Body of pancreas (tissue), 4 donors: ENCODE results near the gene DAW1. TPM values are rescaled to one million over a fixed set of nuclear protein-coding genes. Genes with fewer than 3 reads are reported as not detected.

ENCODE experiments used
- ATAC-seq: fragments of 150-250 bp; one replicate; pipeline ENCODE4 v1.9.1; 2016
- DNase-seq, 4 donors: peaks; one replicate each; pipeline ENCODE4 v3.0.0-alpha.2; 2019
- H3K27ac ChIP-seq, 4 donors: fragments of 200-600 bp; sonication (generic); 1 replicate in 3 of 4; 2 replicates in 1 of 4; pipeline versions ENCODE4 v1.5.1 to v1.6.1; 2016 to 2019; ENCODE audit warnings: mild to moderate bottlenecking in 1 of 4, mixed read lengths in 1 of 4, moderate library complexity in 1 of 4
- H3K27me3 ChIP-seq, 2 donors: fragments of 200-600 bp; sonication (generic); one replicate each; pipeline ENCODE4 v1.6.0; 2016; ENCODE audit warnings: mild to moderate bottlenecking in 1 of 2
- H3K36me3 ChIP-seq, 2 donors: fragments of 200-600 bp; sonication (generic); replicated peaks in 1 of 2; 2 replicates each; pipeline ENCODE4 v1.5.1; 2016; ENCODE audit warnings: low read depth in 2 of 2; ENCODE audit not compliant: insufficient read depth in 1 of 2
- H3K4me1 ChIP-seq: fragments of 200-600 bp; sonication (generic); one replicate; pipeline ENCODE4 v1.6.0; 2016
- H3K4me3 ChIP-seq, 2 donors: fragments of 200-600 bp; sonication (generic); 1 replicate in 1 of 2; 2 replicates in 1 of 2; pipeline ENCODE4 v1.5.1; 2016 to 2019
- H3K9me3 ChIP-seq, 3 donors: fragments of 200-600 bp; sonication (generic); 1 replicate in 2 of 3; 2 replicates in 1 of 3; pipeline ENCODE4 v1.5.1; 2016
- POLR2A ChIP-seq, 3 donors: fragments of 450-650 bp; IDR thresholded peaks; one replicate each; pipeline ENCODE4 v1.6.1; 2016; ENCODE audit warnings: antibody characterized with exemption in 3 of 3, mild to moderate bottlenecking in 2 of 3
- WGBS, 2 donors: methylation state at CpG; one replicate each; pipeline ENCODE4 v1.1.5; 2017; 5-methylcytosine and 5-hydroxymethylcytosine counted together
- intact Hi-C: fragments of 100-400 bp; cut with DNase I; formaldehyde crosslinking; loops from one replicate; pipeline ENCODE4 v1.15.1; 2023
- total RNA-seq, 2 donors: library from RNA; depleted of rRNA; stranded (reverse); fragments of >200 nt; gene quantifications; one replicate each; pipeline ENCODE4 v1.1.0, GENCODE V29; 2016
- TF ChIP-seq, protein P1 (sequence below), 7 experiments: fragments of 450-650 bp in 4 of 7; fragments of 200-600 bp in 3 of 7; sonication (generic) in 3 of 7; IDR thresholded peaks; one replicate each; pipeline ENCODE4 v1.5.1; 2016 to 2019; ENCODE audit warnings: antibody characterized with exemption in 7 of 7

Gene DAW1
- total RNA-seq, 2 donors from 2014 or later, result not detected

GRCh38 chr2:227849906-227850305 lies 21.5 kb upstream of the DAW1 start:
- 52 to 56% methylated on average over 1 of the region's 1 CpG for WGBS, 2 donors
- Histone ChIP-seq H3K36me3 (no peaks in the 10 kb centered on the region), H3K9me3 (no peaks in the 10 kb centered on the region), H3K4me3 (no peak overlapping the region), H3K27me3 (no peaks in the 10 kb centered on the region), H3K27ac (no peak overlapping the region), H3K4me1 (no peaks in the 10 kb centered on the region)
- intact Hi-C loops, result no loop called here
- ATAC-seq (no peak), DNase-seq (no peak)
- TF ChIP-seq, protein P1, sequence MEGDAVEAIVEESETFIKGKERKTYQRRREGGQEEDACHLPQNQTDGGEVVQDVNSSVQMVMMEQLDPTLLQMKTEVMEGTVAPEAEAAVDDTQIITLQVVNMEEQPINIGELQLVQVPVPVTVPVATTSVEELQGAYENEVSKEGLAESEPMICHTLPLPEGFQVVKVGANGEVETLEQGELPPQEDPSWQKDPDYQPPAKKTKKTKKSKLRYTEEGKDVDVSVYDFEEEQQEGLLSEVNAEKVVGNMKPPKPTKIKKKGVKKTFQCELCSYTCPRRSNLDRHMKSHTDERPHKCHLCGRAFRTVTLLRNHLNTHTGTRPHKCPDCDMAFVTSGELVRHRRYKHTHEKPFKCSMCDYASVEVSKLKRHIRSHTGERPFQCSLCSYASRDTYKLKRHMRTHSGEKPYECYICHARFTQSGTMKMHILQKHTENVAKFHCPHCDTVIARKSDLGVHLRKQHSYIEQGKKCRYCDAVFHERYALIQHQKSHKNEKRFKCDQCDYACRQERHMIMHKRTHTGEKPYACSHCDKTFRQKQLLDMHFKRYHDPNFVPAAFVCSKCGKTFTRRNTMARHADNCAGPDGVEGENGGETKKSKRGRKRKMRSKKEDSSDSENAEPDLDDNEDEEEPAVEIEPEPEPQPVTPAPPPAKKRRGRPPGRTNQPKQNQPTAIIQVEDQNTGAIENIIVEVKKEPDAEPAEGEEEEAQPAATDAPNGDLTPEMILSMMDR (IDR thresholded peaks at IDR 0.05), result no peak
- TF ChIP-seq POLR2A (IDR thresholded peaks at IDR 0.05), result no peak

- H3K4me3 ChIP-seq, result no peak overlapping the region
- WGBS, 2 donors, result 25 to 38% methylated on average over 3 to 4 of the region's 4 CpGs
- no peaks in the 10 kb centered on the region for H3K9me3 ChIP-seq
- H3K4me1 ChIP-seq, result no peaks in the 10 kb centered on the region
- DNase-seq, result peak in 3 of 4 donors; percentile 19 to 45 (median 22)
- no peaks in the 10 kb centered on the region for H3K36me3 ChIP-seq
- TF ChIP-seq, protein P1 (IDR thresholded peaks at IDR 0.05), result no peak
- TF ChIP-seq POLR2A (IDR thresholded peaks at IDR 0.05), result no peak
- H3K27ac ChIP-seq, result no peak overlapping the region
- peak; percentile 75 for ATAC-seq
- intact Hi-C loops, result no loop called here
- no peaks in the 10 kb centered on the region for H3K27me3 ChIP-seq
Measured at GRCh38 chr2:227853204-227853629, 18.2 kb upstream of the DAW1 start.

GRCh38 chr2:227853765-227854271 lies 17.6 kb upstream of the DAW1 start:
- no peak overlapping the region for H3K4me3 ChIP-seq
- H3K27me3 ChIP-seq, result no peaks in the 10 kb centered on the region
- no peak for DNase-seq
- peak; percentile 40 for ATAC-seq
- H3K36me3 ChIP-seq, result no peaks in the 10 kb centered on the region
- no peak overlapping the region for H3K27ac ChIP-seq
- WGBS, 2 donors, result 51 to 57% methylated on average over 6 of the region's 6 CpGs
- H3K4me1 ChIP-seq, result no peaks in the 10 kb centered on the region
- H3K9me3 ChIP-seq, result no peaks in the 10 kb centered on the region
- TF ChIP-seq POLR2A (IDR thresholded peaks at IDR 0.05), result no peak
- TF ChIP-seq, protein P1 (IDR thresholded peaks at IDR 0.05), result no peak
- intact Hi-C loops, result no loop called here

DNA sequence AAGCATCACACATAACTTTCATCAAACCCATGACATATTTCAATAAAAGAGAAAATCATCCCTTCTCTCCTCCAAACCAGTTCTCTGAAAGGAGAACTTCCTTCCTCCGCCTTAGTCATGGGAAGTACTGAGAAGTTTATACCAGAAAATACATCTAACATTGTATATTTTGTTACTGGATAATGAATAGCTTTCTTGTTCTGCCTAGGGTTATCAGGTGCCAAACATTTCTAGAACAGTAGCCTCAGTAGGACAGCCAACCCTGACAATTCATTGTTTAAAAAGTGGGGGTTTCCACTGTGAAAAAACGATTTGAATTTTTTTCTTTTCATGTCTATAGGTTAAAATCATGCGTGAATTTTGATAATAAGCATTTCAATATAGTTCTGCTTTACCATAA lies 16.0 kb upstream of the DAW1 start:
- DNase-seq, result no peak
- TF ChIP-seq POLR2A (IDR thresholded peaks at IDR 0.05), result no peak
- TF ChIP-seq, protein P1 (IDR thresholded peaks at IDR 0.05), result no peak
- no peaks in the 10 kb centered on the region for H3K4me1 ChIP-seq
- H3K4me3 ChIP-seq, result no peak overlapping the region
- H3K36me3 ChIP-seq, result no peaks in the 10 kb centered on the region
- WGBS, 2 donors, result 39 to 42% methylated on average over 3 of the region's 3 CpGs
- ATAC-seq, result no peak
- H3K27me3 ChIP-seq, result no peaks in the 10 kb centered on the region
- H3K27ac ChIP-seq, result no peak overlapping the region
- intact Hi-C loops, result no loop called here
- H3K9me3 ChIP-seq, result no peaks in the 10 kb centered on the region

- 82 to 88% methylated on average over 2 of the region's 2 CpGs for WGBS, 2 donors
- H3K27ac ChIP-seq, result no peak overlapping the region
- DNase-seq, result no peak
- no peak for ATAC-seq
- TF ChIP-seq, protein P1 (IDR thresholded peaks at IDR 0.05), result no peak
- no peak for TF ChIP-seq POLR2A (IDR thresholded peaks at IDR 0.05)
- no peaks in the 10 kb centered on the region for H3K36me3 ChIP-seq
- no peak overlapping the region for H3K4me3 ChIP-seq
- no peaks in the 10 kb centered on the region for H3K27me3 ChIP-seq
- no peaks in the 10 kb centered on the region for H3K9me3 ChIP-seq
- intact Hi-C loops, result no loop called here
- H3K4me1 ChIP-seq, result no peaks in the 10 kb centered on the region
Measured at GRCh38 chr2:227856697-227857096, 14.7 kb upstream of the DAW1 start.
